K562 (cell line): Measurements from ENCODE around the gene AFF1. TPM values are rescaled to one million over a fixed set of nuclear protein-coding genes. Genes with fewer than 3 reads are reported as not detected.

Experiments
- C11orf30 ChIP-seq: fragments of 450-650 bp; IDR thresholded peaks from 2 replicates; pipeline ENCODE4 v1.6.1; 2016; ENCODE audit warnings: low read depth, mild to moderate bottlenecking
- CEBPG ChIP-seq, 3 experiments: fragments of 200-800 bp in 1 of 3; sonication (Bioruptor generic) in 1 of 3; sonication (generic) in 1 of 3; formaldehyde crosslinking in 1 of 3; IDR thresholded peaks in 2 of 3; conservative IDR thresholded peaks in 1 of 3; 2 replicates each; pipeline versions ENCODE4 v1.6.1 to v1.8.0; 2016 to 2022; ENCODE audit warnings: missing compliant biosample characterization in 2 of 3, missing genetic modification characterization in 2 of 3, mild to moderate bottlenecking in 1 of 3, missing genetic modification reagents in 1 of 3
- CSDE1 ChIP-seq, 2 experiments: fragments of 450-650 bp; IDR thresholded peaks; 2 replicates each; pipeline ENCODE4 v1.6.1; 2016; ENCODE audit warnings: mild to moderate bottlenecking in 1 of 2
- GABPA ChIP-seq: fragments of 200-800 bp; sonication (Bioruptor generic); conservative IDR thresholded peaks from 2 replicates; pipeline ENCODE4 v1.6.1; 2016; ENCODE audit warnings: low read depth, missing genetic modification characterization, missing compliant biosample characterization
- GTF2A2 ChIP-seq: IDR thresholded peaks from 2 replicates; pipeline ENCODE4 v1.6.1; 2016; ENCODE audit warnings: mild to moderate bottlenecking, missing genetic modification characterization, missing compliant biosample characterization
- HDAC8 ChIP-seq: fragments of 450-650 bp; IDR thresholded peaks from 2 replicates; pipeline ENCODE4 v1.6.1; 2016; ENCODE audit warnings: mild to moderate bottlenecking, missing genetic modification characterization, moderate library complexity, missing compliant biosample characterization
- ID3 ChIP-seq, 2 experiments: fragments of 250-450 bp in 1 of 2; fragments of 450-650 bp in 1 of 2; sonication (Bioruptor Pico) in 1 of 2; IDR thresholded peaks; 2 replicates each; pipeline versions ENCODE4 v1.6.1 to v1.8.0; 2016 to 2021; ENCODE audit warnings: mild to moderate bottlenecking in 2 of 2, moderate library complexity in 2 of 2, missing compliant biosample characterization in 1 of 2, missing genetic modification characterization in 1 of 2
- KDM4B ChIP-seq, 2 experiments: fragments of 450-650 bp in 1 of 2; sonication (generic) in 1 of 2; IDR thresholded peaks; 2 replicates each; pipeline ENCODE4 v1.6.1; 2016 to 2017; ENCODE audit warnings: borderline replicate concordance in 2 of 2, antibody characterized with exemption in 1 of 2, low read depth in 1 of 2, mild to moderate bottlenecking in 1 of 2
- MAFF ChIP-seq: IDR thresholded peaks from 2 replicates; pipeline ENCODE4 v1.6.1; 2012; ENCODE audit warnings: low read length, improper control_type of control experiment
- MTF1 ChIP-seq: fragments of 250-450 bp; sonication (Bioruptor Pico); IDR thresholded peaks from 2 replicates; pipeline ENCODE4 v1.9.0; 2021; ENCODE audit warnings: moderate library complexity, mild to moderate bottlenecking, inconsistent platforms, borderline replicate concordance
- MXI1 ChIP-seq: IDR thresholded peaks from 2 replicates; pipeline ENCODE4 v1.6.1; 2011; ENCODE audit warnings: low read depth, mild to moderate bottlenecking, improper control_type of control experiment, low read length
- NR2C2 ChIP-seq, 2 experiments: fragments of 200-800 bp in 1 of 2; sonication (Bioruptor generic) in 1 of 2; sonication (generic) in 1 of 2; formaldehyde crosslinking in 1 of 2; IDR thresholded peaks; 2 replicates each; pipeline versions ENCODE4 v1.6.1 to v1.8.0; 2016 to 2022; ENCODE audit warnings: mild to moderate bottlenecking in 1 of 2, missing compliant biosample characterization in 1 of 2, missing genetic modification characterization in 1 of 2, missing genetic modification reagents in 1 of 2
- POU5F1 ChIP-seq: fragments of 150-350 bp; IDR thresholded peaks from 2 replicates; pipeline ENCODE4 v1.6.1; 2014; ENCODE audit warnings: borderline replicate concordance, low read length, low read depth, mild to moderate bottlenecking; ENCODE audit not compliant: partially characterized antibody
- RBM15 ChIP-seq: fragments of 200-400 bp; formaldehyde crosslinking; IDR thresholded peaks from 2 replicates; pipeline ENCODE4 v1.6.1; 2018; ENCODE audit warnings: mild to moderate bottlenecking, low read length, moderate library complexity; ENCODE audit not compliant: insufficient read depth
- RFX5 ChIP-seq: IDR thresholded peaks from 2 replicates; pipeline ENCODE4 v1.6.1; 2011; ENCODE audit warnings: low read depth, mild to moderate bottlenecking, improper control_type of control experiment, low read length
- SMARCA4 ChIP-seq: fragments of 450-650 bp; IDR thresholded peaks from 2 replicates; pipeline ENCODE4 v1.6.1; 2016
- SMARCA5 ChIP-seq: fragments of 450-650 bp; IDR thresholded peaks from 2 replicates; pipeline ENCODE4 v1.6.1; 2016
- SMARCC2 ChIP-seq: fragments of 450-650 bp; IDR thresholded peaks from 2 replicates; pipeline ENCODE4 v1.6.1; 2017; ENCODE audit warnings: antibody characterized with exemption, moderate library complexity, mild to moderate bottlenecking, low read depth
- TRIM24 ChIP-seq, 2 experiments: fragments of 450-650 bp; IDR thresholded peaks; 2 replicates each; pipeline ENCODE4 v1.6.1; 2016
- ZNF133 ChIP-seq: fragments of 250-450 bp; sonication (Bioruptor Pico); IDR thresholded peaks from 2 replicates; pipeline ENCODE4 v1.4.0; 2020; ENCODE audit warnings: mild to moderate bottlenecking
- ZNF561 ChIP-seq: fragments of 450-650 bp; formaldehyde crosslinking; conservative IDR thresholded peaks from 2 replicates; pipeline ENCODE4 v1.4.0; 2020; ENCODE audit warnings: mild to moderate bottlenecking, moderate library complexity
- ZNF584 ChIP-seq: fragments of 200-800 bp; sonication (Bioruptor generic); IDR thresholded peaks from 2 replicates; pipeline ENCODE4 v1.6.1; 2016; ENCODE audit warnings: low read depth, mild to moderate bottlenecking, missing genetic modification characterization, missing compliant biosample characterization
- polyA plus RNA-seq, 8 experiments: library from polyadenylated mRNA; depleted of rRNA in 4 of 8; stranded (reverse) in 5 of 8; unstranded in 3 of 8; fragments of >200 nt; fragmentation: Nextera tagmentation in 2 of 8; fragmentation: Illumina TruSeq in 1 of 8; extraction: Ambion mirVana in 2 of 8; extraction: Trizol in 1 of 8; gene quantifications; 2 replicates each; pipeline versions ENCODE4 v1.2.1 to v1.2.3, GENCODE V29; 2011 to 2014; ENCODE audit warnings: inconsistent platforms in 1 of 8, missing spikeins in 1 of 8
- total RNA-seq, 7 experiments: library from RNA; depleted of rRNA in 6 of 7; stranded (reverse); fragments of >200 nt in 6 of 7; fragmentation: Illumina TruSeq in 2 of 7; extraction: Trizol in 2 of 7; gene quantifications; 2 replicates each; pipeline versions ENCODE4 v1.2.1 to v1.2.3, GENCODE V29; 2011 to 2021; ENCODE audit warnings: low replicate concordance in 1 of 7
- TF ChIP-seq, protein P1 (sequence below): fragments of 250-450 bp; sonication (Bioruptor Pico); IDR thresholded peaks from 2 replicates; pipeline ENCODE4 v1.8.0; 2022; ENCODE audit warnings: inconsistent platforms
- TF ChIP-seq, protein P2 (sequence below): fragments of 250-450 bp; sonication (Bioruptor Pico); IDR thresholded peaks from 2 replicates; pipeline ENCODE4 v1.4.0; 2020

The AFF1 gene
- total and polyA plus RNA-seq, 9 of the 15 experiments (the other 6 are each of a cell fraction or from before 2014, with no cell fraction given) = 4.1 to 47.5 (median 17.2) TPM

DNA sequence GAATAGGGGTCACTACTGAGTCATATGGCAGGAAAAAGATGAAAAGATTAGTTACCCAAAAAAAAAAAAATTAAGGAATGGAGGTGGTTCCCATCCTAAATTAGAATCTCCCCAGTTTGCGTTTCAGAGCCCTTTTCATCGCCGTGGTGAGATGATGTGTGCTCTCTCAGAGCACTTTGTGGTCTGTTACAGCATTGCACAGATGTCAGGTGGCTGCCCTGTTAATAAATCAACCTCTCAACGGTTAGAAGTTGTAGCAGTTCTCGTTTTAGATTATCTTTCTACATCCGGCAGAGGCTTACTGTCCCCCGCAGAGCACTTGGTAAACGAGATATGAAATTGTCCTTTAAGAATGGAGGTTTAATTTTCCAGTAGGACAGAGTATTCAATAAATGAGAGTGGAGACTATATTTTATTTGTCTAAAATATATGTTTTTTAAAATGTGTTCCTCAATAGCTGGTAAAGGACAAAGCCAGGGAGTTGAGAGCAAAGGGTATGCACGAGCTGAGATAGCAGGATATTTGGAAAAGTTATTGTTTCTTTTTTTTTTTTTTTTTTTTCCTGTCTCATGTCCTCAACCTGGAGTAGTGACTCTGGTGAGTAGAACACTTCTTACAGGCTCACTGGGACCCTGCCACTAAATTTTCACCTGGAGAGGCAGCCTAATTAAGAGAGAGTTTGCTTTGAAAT, 26.9 kb downstream of the AFF1 start (continued):
- TF ChIP-seq SMARCC2 (peak; percentile 94), SMARCA4 (peak; percentile 97), KDM4B (IDR thresholded peaks at IDR 0.05; ENCODE audit: borderline replicate concordance in 2 of 2, low read depth in 1 of 2) (no peak), C11orf30 (no peak), SMARCA5 (no peak), NR2C2 (CRISPR knock-in tag; IDR thresholded peaks at IDR 0.05) (no peak), NR2C2 (tag; IDR thresholded peaks at IDR 0.05) (peak; percentile 59), ZNF584 (no peak), MXI1 (peak; percentile 49; the same call in 1 of the 2 replicates), MTF1 (CRISPR knock-in tag) (no peak), HDAC8 (tag) (no peak), POU5F1 (no peak), GABPA (tag) (peak; percentile 72), RBM15 (no peak), CSDE1 (IDR thresholded peaks at IDR 0.05) (no peak), RFX5 (no peak), ID3 (CRISPR knock-in tag; IDR thresholded peaks at IDR 0.05) (no peak), ID3 (tag; IDR thresholded peaks at IDR 0.05) (no peak; the same call in none of the 2 replicates), GTF2A2 (no peak), CEBPG (CRISPR knock-in tag; IDR thresholded peaks at IDR 0.05) (no peak; the same call in 1 of the 2 replicates), CEBPG (tag; conservative IDR thresholded peaks at IDR 0.05 in 1 of 2, IDR thresholded peaks at IDR 0.05 in 1 of 2) (peak; percentile 44 to 49; a peak in 3 of 4 replicates), ZNF133 (CRISPR knock-in tag) (no peak), TRIM24 (IDR thresholded peaks at IDR 0.05) (peak; percentile 91), MAFF (no peak), ZNF561 (CRISPR knock-in tag) (no peak)
- TF ChIP-seq, protein P1, sequence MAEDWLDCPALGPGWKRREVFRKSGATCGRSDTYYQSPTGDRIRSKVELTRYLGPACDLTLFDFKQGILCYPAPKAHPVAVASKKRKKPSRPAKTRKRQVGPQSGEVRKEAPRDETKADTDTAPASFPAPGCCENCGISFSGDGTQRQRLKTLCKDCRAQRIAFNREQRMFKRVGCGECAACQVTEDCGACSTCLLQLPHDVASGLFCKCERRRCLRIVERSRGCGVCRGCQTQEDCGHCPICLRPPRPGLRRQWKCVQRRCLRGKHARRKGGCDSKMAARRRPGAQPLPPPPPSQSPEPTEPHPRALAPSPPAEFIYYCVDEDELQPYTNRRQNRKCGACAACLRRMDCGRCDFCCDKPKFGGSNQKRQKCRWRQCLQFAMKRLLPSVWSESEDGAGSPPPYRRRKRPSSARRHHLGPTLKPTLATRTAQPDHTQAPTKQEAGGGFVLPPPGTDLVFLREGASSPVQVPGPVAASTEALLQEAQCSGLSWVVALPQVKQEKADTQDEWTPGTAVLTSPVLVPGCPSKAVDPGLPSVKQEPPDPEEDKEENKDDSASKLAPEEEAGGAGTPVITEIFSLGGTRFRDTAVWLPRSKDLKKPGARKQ = no peak
- TF ChIP-seq, protein P2, sequence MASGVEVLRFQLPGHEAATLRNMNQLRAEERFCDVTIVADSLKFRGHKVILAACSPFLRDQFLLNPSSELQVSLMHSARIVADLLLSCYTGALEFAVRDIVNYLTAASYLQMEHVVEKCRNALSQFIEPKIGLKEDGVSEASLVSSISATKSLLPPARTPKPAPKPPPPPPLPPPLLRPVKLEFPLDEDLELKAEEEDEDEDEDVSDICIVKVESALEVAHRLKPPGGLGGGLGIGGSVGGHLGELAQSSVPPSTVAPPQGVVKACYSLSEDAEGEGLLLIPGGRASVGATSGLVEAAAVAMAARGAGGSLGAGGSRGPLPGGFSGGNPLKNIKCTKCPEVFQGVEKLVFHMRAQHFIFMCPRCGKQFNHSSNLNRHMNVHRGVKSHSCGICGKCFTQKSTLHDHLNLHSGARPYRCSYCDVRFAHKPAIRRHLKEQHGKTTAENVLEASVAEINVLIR (CRISPR knock-in tag) = no peak
